HG03025 (cell line): ENCODE data around the gene NDUFA9.

Experiments
- ATAC-seq: cut with Tn5 transposase; IDR thresholded peaks from one replicate; pipeline ENCODE4 v1.9.1; 2021; ENCODE audit warnings: mild to moderate bottlenecking, moderate library complexity; ENCODE audit not compliant: unreplicated experiment, low FRiP score

The NDUFA9 gene

GRCh38 chr12:4648501-4649357 is at the start of gene NDUFA9, which contains the start of gene AKAP3:
TSS of gene NDUFA9 (plus strand) at chr12:4649114. CDS start at chr12:4649127, 13 bp downstream.
TSS of gene AKAP3 (minus strand) at chr12:4649051. CDS start at chr12:4638196, 10,855 bp downstream.
- no peak for ATAC-seq

GRCh38 chr12:4603421-4603820 is 45.5 kb upstream of the NDUFA9 start:
- no peak for ATAC-seq

- ATAC-seq: no peak
These were observed 45.0 kb upstream of the NDUFA9 start for GRCh38 chr12:4603946-4604345.

- ATAC-seq: peak; percentile 81
These were observed 44.2 kb upstream of the NDUFA9 start for GRCh38 chr12:4604684-4605193.

- ATAC-seq: no peak
These were observed 41.9 kb upstream of the NDUFA9 start for GRCh38 chr12:4607056-4607455.

- no peak for ATAC-seq
These were observed 39.8 kb upstream of the NDUFA9 start for GRCh38 chr12:4609071-4609470.

- ATAC-seq: no peak
These were observed 38.4 kb upstream of the NDUFA9 start for GRCh38 chr12:4610481-4610880.

- no peak for ATAC-seq
These were observed 33.2 kb upstream of the NDUFA9 start for GRCh38 chr12:4615667-4616066.

GRCh38 chr12:4621511-4621910 is 27.4 kb upstream of the NDUFA9 start:
- no peak for ATAC-seq

GRCh38 chr12:4626543-4626942 is 22.4 kb upstream of the NDUFA9 start:
- no peak for ATAC-seq

GRCh38 chr12:4628406-4628805 is 20.5 kb upstream of the NDUFA9 start:
- no peak for ATAC-seq

- ATAC-seq: no peak
These were observed 18.7 kb upstream of the NDUFA9 start for GRCh38 chr12:4630262-4630661.

- ATAC-seq: no peak
These were observed 5.2 kb upstream of the NDUFA9 start for GRCh38 chr12:4643747-4644146.

- ATAC-seq: no peak
These were observed 3.9 kb upstream of the NDUFA9 start for GRCh38 chr12:4645023-4645422.

- no peak for ATAC-seq
These were observed 812 bp upstream of the NDUFA9 start for GRCh38 chr12:4648104-4648500.

GRCh38 chr12:4649358-4649661 is 396 bp downstream of the NDUFA9 start:
- ATAC-seq: no peak

- no peak for ATAC-seq
These were observed 4.3 kb downstream of the NDUFA9 start for GRCh38 chr12:4653257-4653656.

- ATAC-seq: no peak
These were observed 4.8 kb downstream of the NDUFA9 start for GRCh38 chr12:4653691-4654090.

GRCh38 chr12:4663971-4664505 is 15.1 kb downstream of the NDUFA9 start:
- ATAC-seq: no peak

- ATAC-seq: no peak
These were observed 16.3 kb downstream of the NDUFA9 start for GRCh38 chr12:4665236-4665635.

GRCh38 chr12:4679711-4680110 is 30.8 kb downstream of the NDUFA9 start:
- no peak for ATAC-seq

- ATAC-seq: no peak
These were observed 32.8 kb downstream of the NDUFA9 start for GRCh38 chr12:4681732-4682131.
